Embryonic facial prominence (tissue), 1 donor: ENCODE data around the gene AVPR1B.

Source experiments
- DNase-seq: peaks from one replicate; pipeline ENCODE4 v3.0.0-alpha.2; 2016; ENCODE audit errors: extremely low spot score

AVPR1B gene, protein sequence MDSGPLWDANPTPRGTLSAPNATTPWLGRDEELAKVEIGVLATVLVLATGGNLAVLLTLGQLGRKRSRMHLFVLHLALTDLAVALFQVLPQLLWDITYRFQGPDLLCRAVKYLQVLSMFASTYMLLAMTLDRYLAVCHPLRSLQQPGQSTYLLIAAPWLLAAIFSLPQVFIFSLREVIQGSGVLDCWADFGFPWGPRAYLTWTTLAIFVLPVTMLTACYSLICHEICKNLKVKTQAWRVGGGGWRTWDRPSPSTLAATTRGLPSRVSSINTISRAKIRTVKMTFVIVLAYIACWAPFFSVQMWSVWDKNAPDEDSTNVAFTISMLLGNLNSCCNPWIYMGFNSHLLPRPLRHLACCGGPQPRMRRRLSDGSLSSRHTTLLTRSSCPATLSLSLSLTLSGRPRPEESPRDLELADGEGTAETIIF

DNA sequence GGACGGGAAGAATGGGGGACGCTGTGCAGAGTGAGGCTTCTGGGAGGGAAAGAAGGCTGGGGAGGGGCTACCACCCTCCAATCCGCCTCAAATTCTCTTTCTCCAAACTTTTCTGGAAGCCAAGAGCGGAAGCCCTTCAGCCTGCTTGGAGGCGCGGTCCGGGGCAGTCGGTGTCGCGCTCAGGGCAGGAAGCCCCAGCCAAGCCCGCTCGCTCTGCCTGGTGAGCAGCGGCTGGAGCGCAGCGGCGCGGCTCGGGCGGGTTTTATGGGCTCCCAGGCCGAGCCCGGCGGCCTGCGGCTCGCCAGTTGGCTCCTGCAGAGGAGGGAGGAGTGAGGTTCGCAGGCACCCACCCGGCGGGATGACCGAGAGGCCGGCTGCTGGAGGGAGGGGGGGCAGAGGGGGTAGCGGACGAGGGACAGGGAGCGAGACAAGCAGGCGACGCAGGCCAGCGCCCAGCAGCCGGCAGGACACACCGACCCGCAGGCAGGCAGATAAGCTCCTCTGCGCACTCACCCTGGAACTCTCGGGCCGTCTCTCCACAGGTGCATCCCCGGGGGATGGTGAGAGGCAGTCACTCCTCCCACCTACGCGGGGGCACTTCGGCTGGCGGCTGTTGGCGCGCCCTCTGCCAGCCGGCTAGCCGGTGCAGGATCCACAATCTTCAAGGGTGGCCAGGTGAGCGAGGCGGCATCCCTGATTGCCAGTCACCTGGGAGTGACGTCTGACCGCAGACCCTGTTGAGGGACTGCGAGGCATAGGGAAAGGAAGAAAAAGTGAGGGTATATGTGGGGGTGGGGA lies at the start of gene AVPR1B:
Gene AVPR1B (minus strand): TSS at position 238 of the 798 bp plus-strand sequence. CDS start 498 bp downstream, outside the sequence.
- no peak for DNase-seq

DNA sequence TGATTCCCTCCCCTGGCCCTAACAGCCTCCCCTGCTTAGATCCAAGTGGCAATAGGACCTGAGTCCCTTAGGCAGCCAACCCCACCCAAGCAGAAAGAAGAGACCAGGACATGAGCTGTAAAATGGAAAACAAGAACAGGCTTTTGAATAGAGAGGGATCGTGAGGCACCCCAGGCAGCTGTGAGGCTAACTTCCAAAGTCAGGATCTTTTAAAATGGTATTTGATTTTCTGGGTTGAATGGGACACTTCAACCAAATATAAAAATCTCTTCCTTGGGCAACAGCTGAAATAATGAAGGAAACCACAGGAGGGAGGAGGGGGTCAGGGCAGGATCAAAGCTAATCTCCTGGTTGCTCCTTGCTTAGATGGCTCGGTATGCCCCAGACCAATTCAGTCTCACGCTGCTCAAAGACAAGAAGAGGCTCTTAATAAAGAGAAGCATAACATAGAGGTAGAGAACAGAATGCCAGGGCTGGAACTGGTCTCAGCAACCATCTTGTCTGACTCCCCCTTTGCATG lies 28.6 kb upstream of the AVPR1B start:
- DNase-seq, result no peak

DNA sequence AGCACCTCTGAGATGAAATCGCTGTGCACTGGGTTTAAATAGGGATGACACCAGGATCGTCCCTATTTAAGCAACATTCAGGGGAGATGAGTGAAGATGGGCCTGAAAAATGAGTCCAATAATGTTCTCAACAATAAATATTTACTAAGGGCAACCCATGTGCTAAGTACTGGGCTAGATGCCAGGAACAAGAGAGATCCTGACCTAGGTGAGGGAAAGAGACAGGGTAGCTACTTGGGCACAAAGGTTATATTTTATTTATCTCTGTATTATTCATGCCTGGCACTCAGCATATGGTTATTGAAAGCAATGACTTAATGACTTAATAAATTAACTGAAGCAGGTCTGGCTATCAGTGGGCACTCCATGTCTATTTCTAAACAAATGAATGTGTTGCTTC lies 27.4 kb upstream of the AVPR1B start:
- DNase-seq, result no peak

DNA sequence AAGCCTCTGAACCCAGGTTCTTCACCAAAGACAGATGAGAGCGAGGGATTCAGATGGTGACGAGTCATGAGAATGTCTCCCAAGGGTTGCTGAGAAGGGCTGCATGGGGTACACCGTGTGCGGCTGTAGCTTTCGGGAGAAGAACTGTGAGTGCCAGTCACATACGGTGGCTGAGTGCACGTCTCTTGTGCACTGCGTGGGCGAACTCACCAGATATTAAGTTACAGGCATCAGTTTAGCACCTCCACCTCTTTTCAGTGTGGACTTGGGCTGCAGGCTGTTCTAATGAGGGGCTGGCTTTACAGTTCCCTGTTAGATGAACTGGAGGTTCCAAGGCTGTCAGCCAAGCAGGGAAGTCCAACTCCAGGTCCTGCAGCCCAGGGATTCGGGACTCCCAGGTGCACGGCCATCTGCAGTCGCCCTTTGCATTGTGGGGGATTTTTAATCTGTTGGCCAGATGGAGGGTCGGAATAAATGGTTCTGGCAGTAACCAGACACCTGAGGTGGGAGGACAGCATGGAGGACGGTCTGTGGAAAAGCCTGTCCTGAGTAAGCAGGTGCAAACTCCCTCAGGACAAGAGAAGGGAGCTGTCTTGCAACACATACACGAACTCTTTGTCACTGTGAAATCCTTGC lies 26.5 kb upstream of the AVPR1B start:
- DNase-seq, result no peak

DNA sequence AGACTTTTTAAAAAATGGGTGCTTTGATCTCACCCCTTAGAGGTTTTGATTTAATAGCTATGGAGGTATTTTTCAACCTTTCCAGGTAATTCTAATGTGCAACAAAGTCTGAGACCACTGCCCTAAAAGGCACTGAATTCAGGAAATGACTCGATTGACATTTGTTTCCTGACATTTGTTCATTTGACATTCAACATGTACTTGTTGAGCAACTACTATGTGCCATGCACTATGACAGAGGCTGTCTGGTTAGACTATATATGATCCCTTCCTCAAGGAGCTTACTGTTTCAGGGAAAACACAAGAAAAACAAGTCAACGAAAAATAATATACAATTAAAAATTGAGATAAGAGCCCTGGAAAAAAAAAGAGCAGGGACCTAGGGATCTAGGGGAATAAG lies 25.6 kb upstream of the AVPR1B start:
- DNase-seq, result no peak

DNA sequence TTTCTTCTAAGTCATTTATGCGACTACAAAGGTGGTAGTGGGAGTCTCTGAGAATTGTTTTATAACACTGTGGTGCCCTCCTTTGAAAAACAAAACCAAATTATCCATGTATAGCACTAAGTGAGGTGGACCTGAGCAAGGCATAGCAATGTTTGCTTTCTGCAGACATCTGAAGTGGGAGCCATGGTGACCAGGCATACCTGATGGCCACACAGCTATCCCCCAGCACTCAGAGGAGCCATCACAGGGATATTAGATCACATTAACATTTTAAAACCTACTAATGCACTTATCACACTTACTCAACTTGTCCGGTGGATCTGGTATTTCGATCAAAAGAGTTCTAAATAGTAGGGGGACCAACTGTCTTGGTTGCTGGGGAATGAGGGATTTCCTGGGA lies 24.8 kb upstream of the AVPR1B start:
- DNase-seq, result no peak

DNA sequence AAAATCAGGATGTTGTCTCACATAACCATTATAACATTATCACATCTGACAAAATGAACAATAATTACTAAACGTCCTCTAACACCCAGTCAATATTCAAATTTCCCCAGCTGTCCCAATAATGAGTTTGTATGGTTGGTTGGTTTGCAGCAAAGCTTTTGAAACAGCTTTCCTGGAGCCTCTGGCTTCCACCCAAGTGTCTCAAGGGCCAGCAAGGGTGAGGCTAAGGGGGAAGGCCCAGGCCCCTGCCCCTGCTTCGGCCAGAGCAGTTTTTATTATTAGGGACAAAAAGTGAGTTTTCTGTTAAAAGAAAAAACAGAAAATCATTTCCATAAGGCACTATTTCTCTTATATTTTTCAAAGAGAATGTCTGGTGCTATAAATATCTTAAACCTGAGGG lies 19.1 kb upstream of the AVPR1B start:
- no peak for DNase-seq

DNA sequence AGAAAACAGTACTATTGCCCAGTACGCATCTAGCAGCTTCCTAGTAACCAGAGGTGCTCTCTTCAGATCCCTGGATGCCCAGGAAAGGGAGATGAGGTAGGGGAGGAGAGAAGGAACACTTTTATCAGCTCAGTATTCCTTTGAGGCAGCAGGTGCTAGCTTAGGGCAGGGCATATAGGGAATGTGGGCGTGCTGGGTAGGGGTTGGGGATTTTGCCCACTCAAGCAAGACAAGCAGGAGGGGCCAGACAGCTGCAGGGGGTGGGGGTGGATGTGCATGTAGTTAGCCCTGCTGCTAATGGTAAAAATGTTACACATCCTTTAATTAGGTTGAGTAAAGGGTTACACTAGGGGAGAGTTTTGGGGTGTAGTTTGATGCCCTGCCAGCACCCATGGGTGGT lies 18.1 kb upstream of the AVPR1B start:
- DNase-seq, result no peak

DNA sequence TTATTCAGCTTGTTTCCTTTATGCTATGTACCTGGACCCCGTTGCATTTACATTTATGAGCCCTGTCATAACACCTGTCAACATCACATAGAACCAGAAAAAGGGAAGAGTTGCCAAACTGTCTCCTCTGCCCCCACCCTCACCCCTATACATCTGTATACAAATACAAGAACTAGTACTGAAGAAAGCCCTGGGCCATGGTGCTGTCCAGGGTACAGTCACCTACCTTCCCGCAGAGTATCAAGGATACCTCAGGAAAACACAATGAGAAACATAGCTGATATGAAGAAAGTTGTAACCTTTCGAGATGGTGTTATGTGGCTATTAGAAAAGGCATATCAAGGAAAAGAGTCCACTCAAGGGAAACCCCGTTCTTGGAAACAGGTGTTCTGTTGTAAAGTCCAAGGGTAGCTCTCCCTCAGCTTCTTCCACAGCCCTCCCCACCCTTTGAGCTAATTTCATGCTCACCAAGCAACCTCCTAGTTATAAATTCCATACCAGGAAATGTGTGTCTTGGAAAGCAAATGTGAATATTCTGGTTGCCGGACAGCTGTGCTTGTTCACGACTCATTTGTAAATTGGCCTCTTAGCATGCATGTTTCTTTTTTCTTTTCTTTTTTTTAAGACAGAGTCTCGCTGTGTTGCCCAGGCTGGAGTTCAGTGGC lies 16.7 kb upstream of the AVPR1B start:
- DNase-seq, result no peak

DNA sequence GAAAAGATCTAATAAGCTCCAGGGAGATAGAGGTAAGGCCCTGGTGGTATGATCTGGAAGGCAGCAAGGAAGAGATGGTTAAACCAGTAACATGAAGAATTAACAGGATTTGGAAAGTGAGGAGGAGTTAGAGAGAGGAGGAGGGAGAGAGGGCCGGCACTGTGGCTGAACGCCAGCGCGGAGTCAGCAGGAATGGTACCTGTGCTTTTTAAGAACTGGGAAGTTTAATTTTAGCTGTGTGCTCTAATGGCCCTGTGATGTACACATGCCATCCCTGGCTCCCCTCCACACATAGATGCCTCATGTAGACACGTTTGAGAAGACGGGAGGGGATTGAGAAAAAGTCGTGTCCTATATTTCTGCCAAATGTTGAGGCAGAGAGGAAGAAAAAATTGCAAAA lies 13.8 kb upstream of the AVPR1B start:
- DNase-seq, result no peak

DNA sequence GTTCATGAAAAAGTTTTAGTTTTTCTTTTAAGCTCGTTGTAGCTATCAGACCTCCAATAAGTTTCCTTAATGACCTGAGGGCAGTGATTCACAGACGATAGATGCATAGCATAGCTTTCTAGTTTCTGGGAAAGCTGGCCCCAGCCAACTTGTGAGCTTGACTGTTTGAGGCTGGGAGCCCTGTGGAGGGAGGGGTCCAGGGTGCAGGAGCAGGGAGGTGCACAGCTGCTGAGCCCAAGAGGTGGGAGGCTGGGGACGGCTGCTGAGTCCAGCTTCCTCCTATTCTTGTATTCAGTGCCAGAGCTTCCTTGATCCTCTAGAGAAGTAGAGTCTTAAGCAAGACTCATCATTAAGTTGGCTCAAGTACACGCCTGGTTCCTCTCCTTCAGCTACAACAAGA lies 11.0 kb upstream of the AVPR1B start:
- DNase-seq, result no peak

DNA sequence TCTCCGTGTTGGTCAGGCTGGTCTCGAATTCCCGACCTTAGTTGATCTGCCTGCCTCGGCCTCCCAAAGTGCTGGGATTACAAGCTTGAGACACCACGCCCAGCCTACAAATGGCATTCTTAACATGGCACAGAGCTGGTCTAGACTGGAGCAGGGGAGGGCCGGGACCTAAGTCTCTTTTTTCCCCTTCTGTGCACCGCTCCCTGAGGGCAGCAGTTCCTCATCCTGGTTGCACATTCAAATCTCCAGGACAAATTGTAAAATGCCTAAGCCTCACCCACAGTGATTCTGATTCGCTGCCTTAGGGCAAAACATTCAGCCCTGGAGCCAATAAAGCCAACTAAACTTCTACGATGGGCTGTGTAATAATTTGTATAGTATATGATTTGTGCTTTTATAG lies 10.1 kb upstream of the AVPR1B start:
- DNase-seq, result no peak

DNA sequence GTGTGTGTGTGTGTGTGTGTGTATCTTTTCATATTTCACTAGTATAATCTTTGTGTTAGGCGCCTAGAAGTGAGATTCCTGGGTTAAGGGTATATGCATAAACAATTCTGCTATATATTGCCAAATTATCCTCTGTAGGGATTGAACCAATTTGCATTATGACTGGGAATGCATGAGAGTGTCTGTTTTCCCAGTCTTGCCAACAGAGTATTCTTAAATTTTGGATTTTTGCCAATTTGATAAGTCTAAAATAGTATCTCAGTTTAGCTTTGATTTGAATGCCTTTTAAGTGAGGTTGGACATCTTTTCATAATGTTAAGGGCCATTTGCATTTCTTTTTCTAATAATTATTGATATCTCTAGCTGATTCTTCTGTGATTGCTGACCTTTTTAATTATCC lies 8.2 kb upstream of the AVPR1B start:
- no peak for DNase-seq

DNA sequence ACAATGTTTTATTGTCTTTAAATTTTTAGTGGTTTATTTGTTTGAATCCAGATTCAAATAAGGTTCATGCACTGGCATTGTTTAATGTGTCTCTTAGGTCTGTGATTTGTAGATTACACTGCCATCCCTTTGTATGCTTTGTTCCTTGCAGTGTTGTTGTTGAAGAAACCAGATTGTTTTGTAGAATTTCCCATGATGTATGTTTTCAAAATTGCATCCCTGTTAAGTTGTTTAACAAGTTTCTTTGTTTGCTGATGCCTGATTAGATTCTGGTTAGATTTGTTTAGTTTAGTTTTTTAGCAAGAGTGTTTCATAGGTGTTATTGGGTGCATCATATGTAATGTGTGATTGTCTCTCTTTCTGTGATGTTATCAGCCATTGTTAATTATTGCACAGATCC lies 5.5 kb upstream of the AVPR1B start:
- no peak for DNase-seq

DNA sequence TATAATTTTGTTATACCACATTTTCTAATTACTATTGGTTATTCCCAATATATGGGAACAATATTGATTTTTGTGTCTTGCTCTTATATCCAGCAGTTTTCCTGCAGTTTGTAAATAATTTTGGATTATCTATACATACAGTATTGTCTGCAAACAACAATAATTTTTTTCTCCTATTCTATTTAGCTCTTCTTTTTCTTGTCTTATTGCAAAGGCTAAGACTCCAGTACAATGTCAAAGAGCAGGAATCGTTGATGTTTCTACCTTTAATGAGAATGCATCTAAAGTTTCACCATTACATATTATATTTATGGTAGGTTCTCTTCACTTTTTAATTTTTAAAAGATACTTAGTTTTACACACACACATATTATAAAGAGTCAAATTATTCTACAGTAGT lies 4.1 kb upstream of the AVPR1B start:
- DNase-seq, result no peak

DNA sequence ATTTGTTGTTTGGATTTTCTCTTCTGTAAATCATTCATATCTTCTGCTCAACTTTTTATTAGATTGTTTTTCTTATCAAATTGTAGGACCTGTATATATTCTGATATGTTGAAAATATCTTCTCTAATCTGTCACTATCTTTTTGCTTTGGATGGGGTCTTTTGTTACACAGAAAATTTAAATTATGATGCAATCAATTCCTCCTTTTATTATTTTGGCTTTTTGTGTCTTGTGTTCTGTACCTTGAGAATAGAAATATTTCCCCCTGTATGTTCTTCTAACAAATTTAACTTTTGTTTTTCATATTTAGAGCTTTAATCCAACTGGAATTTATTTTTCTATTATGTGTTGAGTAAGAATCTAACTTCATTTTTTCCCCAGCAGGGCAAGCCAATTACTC lies 3.2 kb upstream of the AVPR1B start:
- DNase-seq, result no peak

DNA sequence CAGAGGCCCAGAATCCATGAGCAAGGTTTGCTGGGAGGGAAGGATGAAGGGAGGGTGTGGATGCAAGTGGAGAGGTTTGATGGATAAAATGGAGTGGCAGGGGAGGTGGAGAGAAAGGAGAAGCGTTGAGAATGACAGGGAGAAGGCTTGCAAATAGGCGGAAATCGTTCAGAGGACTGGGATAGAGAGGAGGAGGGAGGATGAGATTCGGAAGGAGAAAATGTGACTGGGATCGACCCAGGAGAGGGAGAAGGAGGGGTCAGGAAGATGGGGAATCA lies 376 bp downstream of the AVPR1B start:
- DNase-seq, result no peak

DNA sequence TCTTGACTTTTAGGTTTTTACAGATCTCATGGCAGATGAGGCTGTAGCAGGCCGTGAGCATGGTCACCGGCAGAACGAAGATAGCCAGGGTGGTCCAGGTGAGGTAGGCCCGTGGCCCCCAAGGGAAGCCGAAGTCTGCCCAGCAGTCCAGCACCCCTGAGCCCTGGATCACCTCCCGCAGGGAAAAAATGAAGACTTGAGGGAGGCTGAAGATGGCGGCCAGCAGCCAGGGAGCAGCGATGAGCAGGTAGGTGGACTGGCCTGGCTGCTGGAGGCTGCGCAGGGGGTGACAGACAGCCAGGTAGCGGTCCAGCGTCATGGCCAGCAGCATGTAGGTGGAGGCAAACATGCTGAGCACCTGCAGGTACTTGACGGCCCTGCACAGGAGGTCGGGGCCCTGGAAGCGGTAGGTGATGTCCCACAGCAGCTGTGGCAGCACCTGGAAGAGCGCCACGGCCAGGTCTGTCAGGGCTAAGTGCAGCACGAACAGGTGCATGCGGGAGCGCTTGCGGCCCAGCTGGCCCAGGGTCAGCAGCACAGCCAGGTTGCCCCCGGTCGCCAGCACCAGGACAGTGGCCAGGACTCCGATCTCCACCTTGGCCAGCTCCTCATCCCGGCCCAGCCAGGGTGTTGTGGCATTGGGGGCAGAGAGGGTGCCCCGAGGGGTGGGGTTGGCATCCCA lies 856 bp downstream of the AVPR1B start:
- no peak for DNase-seq

DNA sequence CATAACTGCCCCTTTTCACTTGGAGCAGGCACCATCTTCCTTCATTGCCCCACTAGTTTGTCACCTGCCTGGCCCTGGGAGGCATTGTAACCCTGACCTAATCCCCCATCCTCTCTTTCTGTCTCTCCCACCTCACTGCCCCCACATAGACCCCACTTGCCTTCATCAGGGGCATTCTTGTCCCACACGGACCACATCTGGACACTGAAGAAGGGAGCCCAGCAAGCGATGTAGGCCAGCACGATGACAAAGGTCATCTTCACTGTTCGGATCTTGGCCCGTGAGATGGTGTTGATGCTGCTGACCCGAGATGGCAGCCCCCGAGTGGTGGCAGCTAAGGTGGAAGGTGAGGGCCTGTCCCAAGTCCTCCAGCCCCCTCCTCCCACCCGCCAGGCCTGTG lies 1.4 kb downstream of the AVPR1B start:
- DNase-seq, result no peak

DNA sequence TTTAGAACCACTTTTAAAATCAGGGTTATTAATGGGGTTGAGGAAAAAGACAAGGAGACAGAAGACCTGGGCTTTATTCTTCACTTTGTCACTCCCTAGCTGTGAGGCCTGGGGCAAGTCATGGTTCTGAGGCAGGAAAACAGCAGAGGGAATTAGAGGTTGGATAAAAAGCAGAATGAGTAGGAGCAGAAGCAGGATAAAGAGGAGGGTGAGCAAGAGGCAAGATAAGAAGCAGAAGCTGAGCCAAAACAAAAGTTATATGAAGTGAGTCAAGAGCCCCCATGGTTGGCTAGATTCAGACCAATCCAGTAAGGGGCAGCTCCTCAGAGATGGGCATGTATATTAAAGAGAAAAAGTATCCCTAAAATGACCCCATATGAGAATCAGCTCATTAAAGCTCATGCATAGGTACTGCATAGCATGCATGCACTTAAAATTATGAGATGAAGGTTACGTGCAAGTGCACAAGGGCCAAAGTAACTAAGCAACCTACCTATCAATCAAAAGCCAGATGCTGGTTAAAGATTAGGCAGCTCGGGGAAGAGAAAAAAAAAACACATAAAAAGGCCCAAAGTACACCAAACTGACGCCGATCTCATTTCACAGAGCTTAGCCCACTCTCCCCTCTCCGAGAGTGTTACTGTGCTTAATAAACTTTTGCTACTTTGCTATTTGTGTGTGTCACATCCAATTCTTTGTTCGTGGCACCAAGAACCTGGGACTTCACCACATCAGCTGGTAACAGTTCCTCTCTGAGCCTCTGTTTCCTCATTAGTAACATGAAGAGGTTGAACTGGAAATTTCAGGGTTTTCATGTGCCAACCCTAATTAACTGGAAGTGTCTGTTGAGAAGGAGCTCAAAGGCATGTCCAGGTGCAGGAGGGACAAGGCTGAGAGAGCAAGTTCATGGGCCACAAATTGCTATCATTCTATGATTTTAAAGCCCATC lies 2.2 kb downstream of the AVPR1B start:
- no peak for DNase-seq
